H7 (cell line): Measurements from ENCODE around the gene ANO8. TPM values are rescaled to one million over a fixed set of nuclear protein-coding genes. Genes with fewer than 3 reads are reported as not detected.

Source experiments
- DNase-seq: peaks from one replicate; pipeline ENCODE4 v3.0.0; 2012
- H3K27me3 ChIP-seq: 2 replicates; pipeline ENCODE4 v1.6.0; 2011; ENCODE audit warnings: mild to moderate bottlenecking, low read length; ENCODE audit not compliant: control insufficient read depth, insufficient read depth
- H3K36me3 ChIP-seq: replicated peaks from 2 replicates; pipeline ENCODE4 v1.5.1; 2011; ENCODE audit warnings: low read length; ENCODE audit not compliant: control insufficient read depth, insufficient read depth
- H3K4me3 ChIP-seq: 2 replicates; pipeline ENCODE4 v1.5.1; 2011; ENCODE audit warnings: low read depth, mild to moderate bottlenecking, control low read depth, low read length, moderate library complexity; ENCODE audit not compliant: insufficient read depth
- total RNA-seq: library from RNA; depleted of rRNA; stranded (reverse); fragments of >200 nt; shearing (Covaris generic); gene quantifications from 2 replicates; pipeline ENCODE4 v1.2.3, GENCODE V29; 2014

ANO8 gene
- total RNA-seq, 1 experiment from 2014 or later: 6.9 TPM

DNA sequence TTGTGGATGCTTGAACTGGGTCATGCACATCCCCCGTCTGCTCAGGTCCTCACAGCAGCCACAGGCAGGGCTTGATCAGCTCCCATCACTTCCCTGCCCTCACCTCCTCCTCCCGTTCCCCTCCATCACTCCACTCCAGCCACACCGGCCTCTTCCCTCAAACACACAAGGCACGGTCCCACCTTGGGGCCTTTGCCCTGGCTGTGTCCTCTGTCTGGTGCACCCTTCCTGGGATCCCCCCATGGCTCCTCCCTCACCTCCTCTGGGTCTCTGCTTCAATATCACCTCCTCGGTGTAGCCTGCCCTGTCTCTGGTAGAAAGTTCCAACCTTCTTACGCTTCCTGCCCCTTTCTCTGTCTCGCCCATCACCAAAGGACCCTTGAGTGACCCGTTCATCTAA is 18.7 kb upstream of the ANO8 start:
- no peak overlapping the region for H3K4me3 ChIP-seq
- no peaks in the 10 kb centered on the region for H3K27me3 ChIP-seq
- DNase-seq: no peak
- no peaks in the 10 kb centered on the region for H3K36me3 ChIP-seq

- H3K27me3 ChIP-seq: no peaks in the 10 kb centered on the region
- H3K4me3 ChIP-seq: no peak overlapping the region
- H3K36me3 ChIP-seq: no peaks in the 10 kb centered on the region
- peak; percentile 64 for DNase-seq
Observed at GRCh38 chr19:17352608-17353280, 18.1 kb upstream of the ANO8 start.

DNA sequence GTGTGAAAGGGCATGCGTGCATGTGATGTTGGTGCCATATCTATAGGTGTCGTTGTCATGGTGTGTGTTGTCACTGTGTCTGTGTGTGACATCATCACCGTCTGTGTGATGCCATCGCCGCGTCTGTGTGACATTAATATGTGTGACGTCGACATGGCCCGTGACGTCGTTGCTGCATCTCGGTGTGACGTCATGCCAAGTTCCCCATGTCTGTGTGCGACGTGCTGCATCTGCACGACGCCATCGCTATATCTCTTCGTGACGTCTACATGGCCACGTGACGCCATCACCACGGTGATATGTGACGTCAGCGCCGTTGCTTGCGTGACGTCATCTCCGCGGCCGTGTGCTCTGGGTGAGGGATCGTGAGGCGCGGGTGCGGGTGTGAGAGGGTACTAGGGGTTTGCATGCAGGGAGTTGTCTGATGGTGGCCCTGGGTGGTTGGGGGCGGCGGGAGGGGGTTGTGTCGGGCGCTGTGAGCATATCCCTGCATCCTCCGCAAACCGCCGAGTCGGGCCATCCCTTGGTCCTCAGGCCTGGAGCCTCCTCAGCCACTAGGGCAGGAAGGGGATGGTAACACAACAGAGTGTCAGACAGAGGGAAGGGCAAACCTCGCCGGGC is 17.3 kb upstream of the ANO8 start:
- Histone ChIP-seq H3K4me3 (no peak overlapping the region), H3K36me3 (no peaks in the 10 kb centered on the region), H3K27me3 (no peaks in the 10 kb centered on the region)
- DNase-seq: peak; percentile 48

DNA sequence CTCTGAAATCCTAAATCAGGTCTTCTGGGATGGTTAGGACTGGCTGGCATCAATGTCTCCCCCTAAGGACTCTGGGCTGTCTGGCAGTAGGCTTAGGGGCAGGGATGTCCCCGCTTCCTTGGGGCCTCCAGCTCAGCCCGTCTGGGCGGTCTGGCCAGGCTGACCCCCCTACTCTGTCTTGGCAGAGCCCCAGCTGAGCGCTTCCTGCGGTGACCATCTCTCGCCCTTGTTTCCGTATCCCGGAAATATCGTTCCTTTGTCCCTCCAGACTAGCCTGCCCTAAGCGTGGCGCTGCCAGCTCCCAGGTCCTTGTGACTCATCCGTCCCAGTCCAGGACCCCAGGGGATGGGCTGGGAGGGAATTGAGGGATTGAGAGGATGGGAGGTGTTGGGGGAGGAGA is 14.0 kb upstream of the ANO8 start:
- DNase-seq: peak; percentile 85
- Histone ChIP-seq H3K36me3 (no peaks in the 10 kb centered on the region), H3K27me3 (no peaks in the 10 kb centered on the region), H3K4me3 (no peak overlapping the region)

DNA sequence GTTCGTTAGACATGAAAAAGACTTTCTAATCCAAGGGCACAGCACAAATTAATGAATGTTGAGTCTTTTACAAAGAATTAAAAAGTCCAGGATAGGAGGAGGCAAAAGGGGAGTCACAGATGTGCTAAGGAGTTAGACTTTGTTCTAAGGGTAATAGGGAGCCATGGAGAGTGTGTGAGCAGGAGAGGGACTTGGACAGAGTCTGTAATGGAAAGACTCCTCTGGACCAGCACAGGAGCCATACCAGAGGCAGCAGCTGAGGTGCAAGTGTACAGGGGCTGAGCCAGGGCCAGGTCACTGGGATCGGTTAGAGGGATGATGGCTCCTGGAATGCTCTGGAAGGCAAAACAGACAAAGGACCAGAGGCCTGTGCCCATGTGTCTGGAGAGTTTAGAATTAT is 13.2 kb upstream of the ANO8 start:
- DNase-seq: no peak
- no peaks in the 10 kb centered on the region for H3K36me3 ChIP-seq
- no peaks in the 10 kb centered on the region for H3K27me3 ChIP-seq
- H3K4me3 ChIP-seq: no peak overlapping the region

DNA sequence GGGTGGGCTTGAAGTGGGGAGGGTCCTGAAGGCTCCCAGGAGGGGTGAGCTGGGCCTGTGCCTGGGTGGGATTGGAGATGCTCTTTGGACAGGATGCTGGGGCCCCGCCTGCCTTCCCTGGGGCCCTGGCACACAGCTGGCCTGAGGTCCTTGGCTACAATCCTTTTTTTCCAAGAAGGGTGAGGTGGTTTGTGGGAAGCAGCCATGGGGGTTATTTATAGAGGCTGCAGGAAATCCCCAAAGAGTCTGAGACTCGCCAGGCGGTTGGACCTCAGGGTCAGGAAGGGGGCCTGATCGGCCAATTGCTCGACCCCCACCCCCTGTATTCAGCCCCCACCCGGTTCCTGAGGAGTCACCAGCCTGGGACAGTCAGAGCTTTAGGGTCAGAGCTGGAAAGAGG is 12.7 kb upstream of the ANO8 start:
- no peaks in the 10 kb centered on the region for H3K27me3 ChIP-seq
- no peaks in the 10 kb centered on the region for H3K36me3 ChIP-seq
- H3K4me3 ChIP-seq: no peak overlapping the region
- DNase-seq: peak; percentile 39

DNA sequence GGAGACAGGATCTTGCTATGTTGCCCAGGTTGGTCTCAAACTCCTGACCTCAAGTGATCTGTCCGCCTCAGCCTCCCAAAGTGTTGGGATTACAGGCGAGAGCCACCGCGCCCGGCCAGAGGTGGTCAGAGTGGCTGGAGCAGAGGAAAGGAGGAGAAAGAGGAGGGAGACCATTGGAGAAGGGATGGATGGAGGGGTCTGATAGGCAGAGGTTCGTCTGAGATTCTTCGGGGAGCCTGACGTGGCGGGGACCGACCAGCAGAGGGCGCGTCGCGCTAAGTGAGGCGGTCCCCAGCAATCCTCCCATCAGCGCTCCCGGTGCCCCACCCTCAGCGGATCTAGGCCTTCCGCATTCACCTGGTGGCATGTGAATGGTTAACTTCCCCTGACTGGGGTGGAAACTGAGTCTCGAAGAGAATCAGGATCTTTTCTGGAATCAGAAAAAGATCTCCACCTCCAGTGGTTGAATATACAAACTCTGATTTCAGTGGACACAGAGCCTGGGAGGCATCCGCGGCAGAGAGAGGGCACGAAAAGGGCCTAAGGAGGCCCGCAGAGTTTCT is 11.5 kb upstream of the ANO8 start:
- Histone ChIP-seq H3K36me3 (peaks cover 4% of the 10 kb centered on the region), H3K4me3 (no peak overlapping the region), H3K27me3 (no peaks in the 10 kb centered on the region)
- DNase-seq: peak; percentile 96

DNA sequence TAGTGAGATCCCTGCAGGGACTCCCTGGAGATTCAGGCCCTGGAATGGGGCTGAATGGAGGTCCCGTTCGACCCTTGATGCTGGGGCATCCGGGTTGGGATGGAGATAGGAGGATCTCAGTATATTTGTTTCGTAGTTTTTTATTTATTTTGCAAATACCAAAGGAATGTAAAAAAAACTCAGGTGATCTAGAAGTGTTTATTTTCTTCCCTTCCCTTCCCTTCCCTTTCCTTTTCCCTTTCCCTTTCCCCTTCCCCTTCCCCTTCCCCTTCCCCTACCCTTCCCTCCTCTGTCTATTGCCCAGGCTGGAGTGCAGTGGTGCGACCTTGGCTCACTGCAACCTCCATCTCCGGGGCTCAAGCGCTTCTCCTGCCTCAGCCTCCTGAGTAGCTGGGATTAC is 7.2 kb upstream of the ANO8 start:
- Histone ChIP-seq H3K36me3 (peaks cover 4% of the 10 kb centered on the region), H3K4me3 (no peak overlapping the region), H3K27me3 (no peaks in the 10 kb centered on the region)
- DNase-seq: no peak

DNA sequence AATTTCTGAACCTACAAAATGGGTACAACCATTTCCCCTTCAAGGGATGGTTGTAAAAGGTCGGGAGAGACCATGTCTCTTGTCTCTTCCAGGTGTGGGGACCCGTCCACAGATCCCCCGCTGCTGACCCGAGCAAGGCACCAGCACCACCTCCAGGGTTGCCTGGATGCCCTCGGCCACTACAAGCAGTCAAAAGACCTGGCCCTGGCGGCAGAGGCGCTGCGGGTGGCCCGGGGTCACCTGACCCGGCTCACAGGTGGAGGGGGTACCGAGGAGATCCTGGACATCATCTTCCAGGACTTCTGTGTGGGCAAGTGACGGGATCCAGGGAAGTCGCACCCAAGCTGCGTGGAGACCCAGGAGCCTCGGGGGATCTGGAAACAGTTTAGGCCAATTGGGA is 6.7 kb upstream of the ANO8 start:
- Histone ChIP-seq H3K27me3 (no peaks in the 10 kb centered on the region), H3K36me3 (peaks cover 4% of the 10 kb centered on the region), H3K4me3 (no peak overlapping the region)
- DNase-seq: peak; percentile 38

DNA sequence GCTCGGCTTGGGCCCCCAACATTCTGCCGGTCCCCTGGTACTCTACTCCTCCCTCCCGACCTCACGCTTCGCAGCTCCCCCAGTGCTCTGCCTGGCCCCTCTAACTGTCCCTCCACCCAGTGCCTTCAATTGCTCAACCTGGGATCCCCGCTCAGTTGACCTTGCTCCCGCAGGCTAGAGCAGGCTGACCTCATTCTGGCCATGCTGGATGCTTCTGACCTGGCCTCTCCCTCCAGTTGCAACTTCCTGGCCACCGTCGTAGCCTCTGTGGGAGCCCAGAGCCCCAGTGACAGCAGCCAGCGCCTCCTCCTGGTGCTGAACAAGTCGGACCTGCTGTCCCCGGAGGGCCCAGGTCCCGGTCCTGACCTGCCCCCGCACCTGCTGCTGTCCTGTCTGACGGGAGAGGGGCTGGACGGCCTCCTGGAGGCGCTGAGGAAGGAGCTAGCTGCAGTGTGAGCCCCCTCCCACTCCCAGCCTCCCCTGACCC is 6.3 kb upstream of the ANO8 start:
- DNase-seq: no peak
- no peak overlapping the region for H3K4me3 ChIP-seq

DNA sequence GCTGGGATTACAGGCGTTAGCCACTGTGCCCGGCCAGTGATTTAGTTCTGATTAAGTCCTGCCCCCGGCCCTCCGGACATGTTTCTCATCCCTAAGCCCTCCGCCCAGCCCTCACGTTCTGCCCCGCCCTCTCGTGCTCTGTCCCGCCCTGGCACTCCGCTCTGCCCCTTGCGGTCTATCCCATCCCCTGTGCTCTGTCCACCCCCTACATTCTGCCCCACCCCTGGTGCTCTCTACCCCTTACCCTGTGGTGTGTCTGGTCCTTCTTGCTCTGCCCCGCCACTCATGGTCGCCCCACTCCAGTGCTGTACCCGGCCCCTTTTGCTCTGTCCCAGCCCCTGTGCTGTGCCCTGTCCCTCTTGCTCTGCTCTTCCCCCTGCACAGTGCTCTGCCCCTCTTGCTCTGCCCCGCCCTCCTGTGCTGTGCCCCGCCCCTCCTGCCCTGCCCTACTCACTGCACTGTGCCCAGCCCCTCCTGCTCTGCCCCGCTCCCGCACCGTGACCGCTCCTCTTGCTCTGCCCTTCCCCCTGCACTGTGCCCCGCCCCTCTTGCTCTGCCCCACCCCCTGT is 5.7 kb upstream of the ANO8 start:
- Histone ChIP-seq H3K4me3 (no peak overlapping the region), H3K27me3 (no peaks in the 10 kb centered on the region), H3K36me3 (peaks cover 4% of the 10 kb centered on the region)
- peak; percentile 91 for DNase-seq

More for the DNA sequence above, 6.3 kb upstream of the ANO8 start:
- Histone ChIP-seq H3K27me3 (no peaks in the 10 kb centered on the region), H3K36me3 (peaks cover 4% of the 10 kb centered on the region)

GRCh38 chr19:17339088-17339741 is 4.6 kb upstream of the ANO8 start:
- Histone ChIP-seq H3K36me3 (peaks cover 4% of the 10 kb centered on the region), H3K4me3 (no peak overlapping the region), H3K27me3 (no peaks in the 10 kb centered on the region)
- DNase-seq: peak; percentile 90

DNA sequence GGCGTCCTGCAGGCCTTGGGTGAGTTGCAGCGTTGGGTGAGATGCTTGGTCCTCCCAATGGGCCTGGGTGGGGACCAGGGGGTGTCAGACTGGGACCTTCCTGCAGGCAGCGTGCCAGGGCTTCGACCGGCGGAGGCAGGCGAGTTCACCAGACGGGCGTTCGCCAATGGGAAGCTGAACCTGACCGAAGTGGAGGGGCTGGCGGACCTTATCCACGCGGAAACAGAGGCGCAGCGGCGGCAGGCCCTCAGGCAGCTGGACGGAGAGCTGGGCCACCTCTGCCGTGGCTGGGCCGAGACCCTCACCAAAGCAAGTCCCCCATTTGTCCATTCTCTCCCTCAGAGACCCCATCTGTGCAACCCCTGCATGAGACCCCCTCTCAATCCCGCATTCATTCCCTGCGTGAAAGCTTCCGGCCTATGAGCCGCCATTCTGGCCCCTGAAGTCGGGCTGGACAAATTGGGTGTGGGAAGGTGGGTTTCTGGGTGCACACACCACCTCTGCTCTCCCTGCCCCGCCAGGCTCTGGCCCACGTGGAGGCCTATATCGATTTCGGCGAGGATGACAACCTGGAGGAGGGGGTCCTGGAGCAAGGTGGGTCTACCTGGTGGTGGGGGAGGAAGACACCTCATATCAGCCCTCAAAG is 3.9 kb upstream of the ANO8 start:
- H3K4me3 ChIP-seq: peak overlapping the region; percentile 93
- no peak for DNase-seq

DNA sequence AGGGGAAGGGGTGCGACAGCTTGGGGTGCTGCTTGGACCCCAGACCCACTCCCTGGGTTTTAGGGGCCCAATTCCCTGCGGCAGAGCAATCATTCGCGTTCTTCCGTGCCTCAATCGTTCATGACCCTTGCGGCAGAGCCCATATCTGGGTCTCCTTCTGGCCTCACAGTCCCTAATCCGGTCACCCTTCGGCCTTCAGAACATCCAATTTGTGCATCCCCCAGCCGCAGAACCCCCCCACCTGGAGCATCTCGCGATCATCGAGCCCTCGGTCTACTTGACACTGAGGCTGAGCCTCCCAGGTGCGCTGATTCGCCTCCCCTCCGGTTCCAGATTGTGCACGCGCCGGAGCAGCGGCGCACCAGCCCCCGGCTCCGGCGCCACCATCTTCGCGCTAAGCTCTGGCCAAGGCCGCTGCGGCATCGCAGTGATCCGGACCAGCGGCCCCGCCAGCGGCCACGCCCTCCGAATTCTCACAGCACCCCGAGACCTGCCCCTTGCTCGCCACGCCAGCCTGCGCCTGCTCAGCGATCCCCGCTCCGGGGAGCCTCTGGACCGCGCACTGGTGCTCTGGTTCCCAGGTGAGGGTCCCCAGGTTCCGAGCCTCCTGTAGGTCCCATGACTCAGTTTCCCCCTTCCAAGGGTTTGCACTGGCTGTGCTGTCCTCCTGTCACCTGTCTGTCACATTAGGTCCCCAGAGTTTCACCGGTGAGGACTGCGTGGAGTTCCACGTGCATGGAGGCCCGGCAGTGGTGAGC is 3.2 kb upstream of the ANO8 start:
- H3K36me3 ChIP-seq: peaks cover 4% of the 10 kb centered on the region
- no peaks in the 10 kb centered on the region for H3K27me3 ChIP-seq
- peak overlapping the region; percentile 93 for H3K4me3 ChIP-seq
- DNase-seq: peak; percentile 84

More for the DNA sequence above, 3.9 kb upstream of the ANO8 start:
- no peaks in the 10 kb centered on the region for H3K27me3 ChIP-seq
- H3K36me3 ChIP-seq: peaks cover 4% of the 10 kb centered on the region
